GM23338 (cell line): ENCODE results near the gene TTC38.

Source experiments
- EZH2 ChIP-seq: fragments of 200-600 bp; sonication (generic); IDR thresholded peaks from one replicate; pipeline ENCODE4 v1.8.0; 2017; ENCODE audit warnings: antibody characterized with exemption, mild to moderate bottlenecking, low read depth; ENCODE audit not compliant: unreplicated experiment
- POLR2AphosphoS5 ChIP-seq: IDR thresholded peaks from 2 replicates; pipeline ENCODE4 v1.6.1; 2016; ENCODE audit warnings: antibody characterized with exemption, low read depth
- TF ChIP-seq, protein P1 (sequence below): IDR thresholded peaks from one replicate; pipeline ENCODE4 v1.6.1; 2018; ENCODE audit warnings: antibody characterized with exemption; ENCODE audit not compliant: unreplicated experiment
- TF ChIP-seq, protein P2 (sequence below), 2 experiments: fragments of 200-600 bp in 1 of 2; sonication (generic) in 1 of 2; conservative IDR thresholded peaks; 2 replicates each; pipeline versions ENCODE4 v1.5.1 to v1.6.1; 2016 to 2017; ENCODE audit warnings: antibody characterized with exemption in 2 of 2, low read depth in 2 of 2, mild to moderate bottlenecking in 2 of 2, moderate library complexity in 1 of 2
- TF ChIP-seq, protein P3 (sequence below): IDR thresholded peaks from 2 replicates; pipeline ENCODE4 v1.6.1; 2016; ENCODE audit warnings: antibody characterized with exemption

DNA sequence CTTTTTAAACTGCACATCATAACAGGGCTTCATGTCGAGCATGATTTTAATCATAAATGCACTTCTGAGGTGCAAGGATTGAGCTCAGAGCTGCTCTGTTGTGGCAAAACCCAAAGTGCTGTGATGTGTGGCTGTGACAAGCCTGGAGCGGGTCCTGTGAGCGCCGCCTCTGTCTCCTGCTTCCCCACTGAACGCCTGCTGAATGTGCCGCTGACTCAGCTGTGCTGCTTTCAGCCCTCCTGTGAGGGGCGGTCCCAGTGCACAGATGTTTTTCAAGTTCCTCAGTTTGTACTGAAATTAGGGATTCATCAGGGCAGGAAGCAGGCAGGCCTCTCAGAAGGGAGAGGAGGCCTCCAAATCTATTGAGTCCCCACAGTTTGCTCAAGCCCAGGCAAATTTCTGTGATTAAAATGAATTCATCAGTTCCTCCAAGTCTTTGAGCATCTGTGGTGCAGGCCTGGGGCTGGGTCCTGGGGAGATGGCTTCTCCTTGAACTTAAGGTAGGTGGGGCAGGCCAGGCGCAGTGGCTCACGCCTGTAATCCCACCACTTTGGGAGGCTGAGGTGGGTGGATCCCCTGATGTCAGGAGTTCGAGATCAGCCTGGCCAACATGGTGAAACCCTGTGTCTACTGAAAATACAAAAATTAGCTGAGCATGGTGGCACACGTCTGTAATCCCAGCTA is 25.9 kb downstream of the TTC38 start:
- TF ChIP-seq, protein P1, sequence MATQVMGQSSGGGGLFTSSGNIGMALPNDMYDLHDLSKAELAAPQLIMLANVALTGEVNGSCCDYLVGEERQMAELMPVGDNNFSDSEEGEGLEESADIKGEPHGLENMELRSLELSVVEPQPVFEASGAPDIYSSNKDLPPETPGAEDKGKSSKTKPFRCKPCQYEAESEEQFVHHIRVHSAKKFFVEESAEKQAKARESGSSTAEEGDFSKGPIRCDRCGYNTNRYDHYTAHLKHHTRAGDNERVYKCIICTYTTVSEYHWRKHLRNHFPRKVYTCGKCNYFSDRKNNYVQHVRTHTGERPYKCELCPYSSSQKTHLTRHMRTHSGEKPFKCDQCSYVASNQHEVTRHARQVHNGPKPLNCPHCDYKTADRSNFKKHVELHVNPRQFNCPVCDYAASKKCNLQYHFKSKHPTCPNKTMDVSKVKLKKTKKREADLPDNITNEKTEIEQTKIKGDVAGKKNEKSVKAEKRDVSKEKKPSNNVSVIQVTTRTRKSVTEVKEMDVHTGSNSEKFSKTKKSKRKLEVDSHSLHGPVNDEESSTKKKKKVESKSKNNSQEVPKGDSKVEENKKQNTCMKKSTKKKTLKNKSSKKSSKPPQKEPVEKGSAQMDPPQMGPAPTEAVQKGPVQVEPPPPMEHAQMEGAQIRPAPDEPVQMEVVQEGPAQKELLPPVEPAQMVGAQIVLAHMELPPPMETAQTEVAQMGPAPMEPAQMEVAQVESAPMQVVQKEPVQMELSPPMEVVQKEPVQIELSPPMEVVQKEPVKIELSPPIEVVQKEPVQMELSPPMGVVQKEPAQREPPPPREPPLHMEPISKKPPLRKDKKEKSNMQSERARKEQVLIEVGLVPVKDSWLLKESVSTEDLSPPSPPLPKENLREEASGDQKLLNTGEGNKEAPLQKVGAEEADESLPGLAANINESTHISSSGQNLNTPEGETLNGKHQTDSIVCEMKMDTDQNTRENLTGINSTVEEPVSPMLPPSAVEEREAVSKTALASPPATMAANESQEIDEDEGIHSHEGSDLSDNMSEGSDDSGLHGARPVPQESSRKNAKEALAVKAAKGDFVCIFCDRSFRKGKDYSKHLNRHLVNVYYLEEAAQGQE = no peak
- no peak for TF ChIP-seq EZH2
- TF ChIP-seq, protein P2, sequence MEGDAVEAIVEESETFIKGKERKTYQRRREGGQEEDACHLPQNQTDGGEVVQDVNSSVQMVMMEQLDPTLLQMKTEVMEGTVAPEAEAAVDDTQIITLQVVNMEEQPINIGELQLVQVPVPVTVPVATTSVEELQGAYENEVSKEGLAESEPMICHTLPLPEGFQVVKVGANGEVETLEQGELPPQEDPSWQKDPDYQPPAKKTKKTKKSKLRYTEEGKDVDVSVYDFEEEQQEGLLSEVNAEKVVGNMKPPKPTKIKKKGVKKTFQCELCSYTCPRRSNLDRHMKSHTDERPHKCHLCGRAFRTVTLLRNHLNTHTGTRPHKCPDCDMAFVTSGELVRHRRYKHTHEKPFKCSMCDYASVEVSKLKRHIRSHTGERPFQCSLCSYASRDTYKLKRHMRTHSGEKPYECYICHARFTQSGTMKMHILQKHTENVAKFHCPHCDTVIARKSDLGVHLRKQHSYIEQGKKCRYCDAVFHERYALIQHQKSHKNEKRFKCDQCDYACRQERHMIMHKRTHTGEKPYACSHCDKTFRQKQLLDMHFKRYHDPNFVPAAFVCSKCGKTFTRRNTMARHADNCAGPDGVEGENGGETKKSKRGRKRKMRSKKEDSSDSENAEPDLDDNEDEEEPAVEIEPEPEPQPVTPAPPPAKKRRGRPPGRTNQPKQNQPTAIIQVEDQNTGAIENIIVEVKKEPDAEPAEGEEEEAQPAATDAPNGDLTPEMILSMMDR (conservative IDR thresholded peaks at IDR 0.05; ENCODE audit: low read depth in 2 of 2) = no peak
- no peak for TF ChIP-seq POLR2AphosphoS5
- TF ChIP-seq, protein P3, sequence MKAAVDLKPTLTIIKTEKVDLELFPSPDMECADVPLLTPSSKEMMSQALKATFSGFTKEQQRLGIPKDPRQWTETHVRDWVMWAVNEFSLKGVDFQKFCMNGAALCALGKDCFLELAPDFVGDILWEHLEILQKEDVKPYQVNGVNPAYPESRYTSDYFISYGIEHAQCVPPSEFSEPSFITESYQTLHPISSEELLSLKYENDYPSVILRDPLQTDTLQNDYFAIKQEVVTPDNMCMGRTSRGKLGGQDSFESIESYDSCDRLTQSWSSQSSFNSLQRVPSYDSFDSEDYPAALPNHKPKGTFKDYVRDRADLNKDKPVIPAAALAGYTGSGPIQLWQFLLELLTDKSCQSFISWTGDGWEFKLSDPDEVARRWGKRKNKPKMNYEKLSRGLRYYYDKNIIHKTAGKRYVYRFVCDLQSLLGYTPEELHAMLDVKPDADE = no peak
